ENCODE data around the gene RTN3.

The RTN3 gene

GRCh38 chr11:63720611-63721010 lies 39.3 kb downstream of the RTN3 start:
- Mint-ChIP-seq H3K4me1 (ENCODE audit: low read depth in 2 of 2) (peaks cover 5 to 8% of the 10 kb centered on the region in 2 donors), H3K4me3 (no peak overlapping the region), H3K27ac (no peak overlapping the region), H3K27me3 (no peaks in the 10 kb centered on the region), H3K36me3 (ENCODE audit: insufficient read depth) (peaks cover 3% of the 10 kb centered on the region), H3K9me3 (no peaks in the 10 kb centered on the region)
- no peak for DNase-seq
- ATAC-seq (replicated peaks), result no peak

- H3K27ac Mint-ChIP-seq, result no peak overlapping the region
- ATAC-seq (replicated peaks) (no peak), DNase-seq (no peak)
- no peaks in the 10 kb centered on the region for H3K4me1 Mint-ChIP-seq (ENCODE audit: low read depth in 2 of 2)
- no peaks in the 10 kb centered on the region for H3K27me3 Mint-ChIP-seq
- H3K9me3 Mint-ChIP-seq, result no peaks in the 10 kb centered on the region
- no peaks in the 10 kb centered on the region for H3K36me3 Mint-ChIP-seq (ENCODE audit: insufficient read depth)
- no peak overlapping the region for H3K4me3 Mint-ChIP-seq
Measured at GRCh38 chr11:63729326-63729725, 48.0 kb downstream of the RTN3 start.

- ATAC-seq (replicated peaks) (no peak), DNase-seq (no peak)
- H3K4me3 Mint-ChIP-seq, result no peak overlapping the region
Measured at GRCh38 chr11:63736864-63737263, 55.6 kb downstream of the RTN3 start.

GRCh38 chr11:63737718-63738117 lies 56.4 kb downstream of the RTN3 start:
- H3K27ac Mint-ChIP-seq, result peak overlapping the region in 1 of 2 donors; percentile 76
- H3K9me3 Mint-ChIP-seq, result no peaks in the 10 kb centered on the region
- peaks cover 3% of the 10 kb centered on the region for H3K36me3 Mint-ChIP-seq (ENCODE audit: insufficient read depth)
- peaks cover 2 to 3% of the 10 kb centered on the region in 2 donors for H3K4me1 Mint-ChIP-seq (ENCODE audit: low read depth in 2 of 2)
- H3K4me3 Mint-ChIP-seq, result no peak overlapping the region
- DNase-seq (no peak), ATAC-seq (replicated peaks) (no peak)
- H3K27me3 Mint-ChIP-seq, result no peaks in the 10 kb centered on the region

More at GRCh38 chr11:63736864-63737263, 55.6 kb downstream of the RTN3 start:
- Mint-ChIP-seq H3K36me3 (ENCODE audit: insufficient read depth) (peaks cover 3% of the 10 kb centered on the region), H3K27ac (no peak overlapping the region), H3K9me3 (no peaks in the 10 kb centered on the region), H3K4me1 (ENCODE audit: low read depth in 2 of 2) (peaks cover 2 to 3% of the 10 kb centered on the region in 2 donors), H3K27me3 (no peaks in the 10 kb centered on the region)

GRCh38 chr11:63738720-63739360 lies 57.5 kb downstream of the RTN3 start:
- ATAC-seq (replicated peaks) (peak; percentile 49), DNase-seq (peak; percentile 58 to 65 (median 63))
- Mint-ChIP-seq H3K27ac (no peak overlapping the region), H3K9me3 (no peaks in the 10 kb centered on the region), H3K4me1 (ENCODE audit: low read depth in 2 of 2) (peaks cover 2 to 3% of the 10 kb centered on the region in 2 donors), H3K4me3 (no peak overlapping the region), H3K36me3 (ENCODE audit: insufficient read depth) (peaks cover 3% of the 10 kb centered on the region), H3K27me3 (no peaks in the 10 kb centered on the region)

- Mint-ChIP-seq H3K36me3 (ENCODE audit: insufficient read depth) (peaks cover 6% of the 10 kb centered on the region), H3K9me3 (no peaks in the 10 kb centered on the region), H3K27ac (no peak overlapping the region), H3K27me3 (no peaks in the 10 kb centered on the region), H3K4me1 (ENCODE audit: low read depth in 2 of 2) (peaks cover 0 to 7% of the 10 kb centered on the region in 2 donors), H3K4me3 (no peak overlapping the region)
- no peak for ATAC-seq (replicated peaks)
- no peak for DNase-seq
Measured at GRCh38 chr11:63745304-63746170, 64.2 kb downstream of the RTN3 start.

- Mint-ChIP-seq H3K27me3 (no peaks in the 10 kb centered on the region), H3K9me3 (no peaks in the 10 kb centered on the region), H3K4me1 (ENCODE audit: low read depth in 2 of 2) (peaks cover 0 to 7% of the 10 kb centered on the region in 2 donors), H3K27ac (no peak overlapping the region), H3K36me3 (ENCODE audit: insufficient read depth) (peaks cover 11% of the 10 kb centered on the region), H3K4me3 (no peak overlapping the region)
- DNase-seq (no peak), ATAC-seq (replicated peaks) (no peak)
Measured at GRCh38 chr11:63747011-63747410, 65.7 kb downstream of the RTN3 start.

GRCh38 chr11:63749624-63750023 lies 68.3 kb downstream of the RTN3 start:
- peaks cover 15% of the 10 kb centered on the region for H3K36me3 Mint-ChIP-seq (ENCODE audit: insufficient read depth)
- H3K9me3 Mint-ChIP-seq, result no peaks in the 10 kb centered on the region
- no peak overlapping the region for H3K27ac Mint-ChIP-seq
- H3K27me3 Mint-ChIP-seq, result no peaks in the 10 kb centered on the region
- no peak overlapping the region for H3K4me3 Mint-ChIP-seq
- DNase-seq (no peak), ATAC-seq (replicated peaks) (no peak)
- peaks cover 0 to 7% of the 10 kb centered on the region in 2 donors for H3K4me1 Mint-ChIP-seq (ENCODE audit: low read depth in 2 of 2)

GRCh38 chr11:63756919-63757761 lies 75.8 kb downstream of the RTN3 start:
- peaks cover 19% of the 10 kb centered on the region for H3K36me3 Mint-ChIP-seq (ENCODE audit: insufficient read depth)
- ATAC-seq (replicated peaks) (no peak), DNase-seq (no peak)
- no peak overlapping the region for H3K27ac Mint-ChIP-seq
- no peaks in the 10 kb centered on the region for H3K4me1 Mint-ChIP-seq (ENCODE audit: low read depth in 2 of 2)
- no peaks in the 10 kb centered on the region for H3K27me3 Mint-ChIP-seq
- no peak overlapping the region for H3K4me3 Mint-ChIP-seq
- H3K9me3 Mint-ChIP-seq, result no peaks in the 10 kb centered on the region

- no peaks in the 10 kb centered on the region for H3K27me3 Mint-ChIP-seq
- no peak overlapping the region for H3K4me3 Mint-ChIP-seq
- no peak for DNase-seq
- no peak for ATAC-seq (replicated peaks)
- H3K36me3 Mint-ChIP-seq (ENCODE audit: insufficient read depth), result peaks cover 15% of the 10 kb centered on the region
- no peaks in the 10 kb centered on the region for H3K4me1 Mint-ChIP-seq (ENCODE audit: low read depth in 2 of 2)
- no peak overlapping the region for H3K27ac Mint-ChIP-seq
- H3K9me3 Mint-ChIP-seq, result no peaks in the 10 kb centered on the region
Measured at GRCh38 chr11:63760487-63761079, 79.3 kb downstream of the RTN3 start.

- H3K4me1 Mint-ChIP-seq (ENCODE audit: low read depth in 2 of 2), result no peaks in the 10 kb centered on the region
- no peaks in the 10 kb centered on the region for H3K27me3 Mint-ChIP-seq
- no peak overlapping the region for H3K27ac Mint-ChIP-seq
Measured at GRCh38 chr11:63761188-63761587, 79.9 kb downstream of the RTN3 start.

GRCh38 chr11:63761931-63762653 lies 80.8 kb downstream of the RTN3 start:
- H3K4me1 Mint-ChIP-seq (ENCODE audit: low read depth in 2 of 2), result no peaks in the 10 kb centered on the region
- DNase-seq (no peak), ATAC-seq (replicated peaks) (no peak)
- H3K36me3 Mint-ChIP-seq (ENCODE audit: insufficient read depth), result peaks cover 14% of the 10 kb centered on the region
- H3K27me3 Mint-ChIP-seq, result no peaks in the 10 kb centered on the region
- H3K27ac Mint-ChIP-seq, result no peak overlapping the region
- H3K4me3 Mint-ChIP-seq, result no peak overlapping the region
- H3K9me3 Mint-ChIP-seq, result no peaks in the 10 kb centered on the region

More at GRCh38 chr11:63761188-63761587, 79.9 kb downstream of the RTN3 start:
- no peak overlapping the region for H3K4me3 Mint-ChIP-seq
- H3K36me3 Mint-ChIP-seq (ENCODE audit: insufficient read depth), result peaks cover 15% of the 10 kb centered on the region
- ATAC-seq (replicated peaks) (no peak), DNase-seq (no peak)
- H3K9me3 Mint-ChIP-seq, result no peaks in the 10 kb centered on the region
